ENCODE measurements around the gene LENG1.
"Not testable (repeated sequence)": the region's sequence is repeated elsewhere in the genome, so short reads cannot be mapped to it uniquely, and the experiment has no call there.

LENG1 gene

DNA sequence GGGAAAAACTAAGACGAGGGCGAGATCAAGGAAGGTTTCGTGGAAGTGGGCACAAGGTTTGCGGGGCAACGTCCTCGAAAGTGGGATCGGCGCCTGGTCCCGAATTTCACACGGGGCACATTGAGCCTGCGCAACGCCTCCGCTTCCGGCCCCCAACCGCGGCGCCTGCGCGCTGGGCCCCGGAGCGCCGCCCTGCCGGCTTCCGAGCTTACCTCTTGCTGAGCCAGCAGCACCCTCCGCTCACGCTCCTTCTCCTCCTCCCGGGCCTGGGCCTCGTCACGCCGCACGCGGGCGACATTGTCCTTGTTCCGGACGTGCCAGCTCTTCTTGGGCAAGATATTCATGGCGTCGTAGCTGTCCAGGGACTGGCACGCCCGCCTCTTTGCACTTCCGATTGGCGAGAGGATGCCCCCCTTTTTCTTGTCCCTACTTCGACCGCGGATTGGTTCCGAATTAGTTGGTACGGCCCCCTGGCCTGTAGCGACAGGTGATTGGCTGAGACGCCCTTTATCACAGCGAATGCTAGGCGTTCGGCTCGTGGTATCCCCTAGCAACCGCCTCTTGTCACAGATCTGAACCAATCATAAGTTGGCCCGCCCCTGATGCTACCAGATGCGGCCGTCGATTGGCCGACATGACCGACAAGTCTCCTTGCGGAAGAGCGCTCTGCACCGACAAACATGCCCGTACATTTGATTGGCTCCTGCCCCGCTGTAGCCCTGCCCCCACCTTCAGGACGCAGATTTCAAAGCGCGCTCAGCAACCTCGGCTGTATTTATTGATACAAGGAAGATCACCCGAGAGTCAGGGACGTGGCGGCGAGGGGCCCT lies at the start of gene LENG1:
TSS of gene LENG1 (minus strand) at position 370 of the 830 bp plus-strand sequence. CDS start at position 344, 26 bp downstream.
- peaks cover 14 to 36% of the 10 kb centered on the region in 2 donors for H3K4me1 ChIP-seq (ENCODE audit: control insufficient read depth in 1 of 2, insufficient read depth in 2 of 2, low read length in 2 of 2)
- no peaks in the 10 kb centered on the region for H3K27me3 ChIP-seq (ENCODE audit: low read depth, low read length)
- peak within 1 kb of the TSS; percentile 89 for H3K27ac ChIP-seq (ENCODE audit: low read length)
- peaks cover 16 to 34% of the 10 kb centered on the region in 2 donors for H3K36me3 ChIP-seq (ENCODE audit: control insufficient read depth in 1 of 2, insufficient read depth in 2 of 2, low read length in 2 of 2)
- H3K9me3 ChIP-seq (ENCODE audit: control insufficient read depth in 1 of 2, low read length in 2 of 2): no peaks in the 10 kb centered on the region
- H3K4me3 ChIP-seq (ENCODE audit: low read depth in 1 of 2, low read length in 2 of 2): peak within 1 kb of the TSS; percentile 81 to 92

DNA sequence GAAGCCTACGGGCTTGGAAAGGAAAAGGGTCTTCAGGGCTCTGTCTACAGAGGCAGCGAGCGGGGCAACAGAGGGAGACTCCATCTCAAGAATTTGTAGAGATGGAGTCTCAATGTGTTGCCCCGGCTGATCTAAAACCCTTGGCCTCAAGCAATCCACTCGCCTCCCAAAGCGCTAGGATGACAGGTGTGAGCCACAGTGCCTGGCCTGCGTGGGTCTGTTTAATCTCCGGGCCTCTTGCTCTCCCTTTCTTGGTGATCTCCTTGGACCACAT lies 49.2 kb upstream of the LENG1 start:
- Histone ChIP-seq H3K36me3 (ENCODE audit: control insufficient read depth in 1 of 2, insufficient read depth in 2 of 2, low read length in 2 of 2) (peaks cover 40 to 46% of the 10 kb centered on the region in 2 donors), H3K4me3 (ENCODE audit: low read depth in 1 of 2, low read length in 2 of 2) (peak overlapping the region in 1 of 2 donors; percentile 3), H3K4me1 (ENCODE audit: control insufficient read depth in 1 of 2, insufficient read depth in 2 of 2, low read length in 2 of 2) (peaks cover 17 to 47% of the 10 kb centered on the region in 2 donors)

DNA sequence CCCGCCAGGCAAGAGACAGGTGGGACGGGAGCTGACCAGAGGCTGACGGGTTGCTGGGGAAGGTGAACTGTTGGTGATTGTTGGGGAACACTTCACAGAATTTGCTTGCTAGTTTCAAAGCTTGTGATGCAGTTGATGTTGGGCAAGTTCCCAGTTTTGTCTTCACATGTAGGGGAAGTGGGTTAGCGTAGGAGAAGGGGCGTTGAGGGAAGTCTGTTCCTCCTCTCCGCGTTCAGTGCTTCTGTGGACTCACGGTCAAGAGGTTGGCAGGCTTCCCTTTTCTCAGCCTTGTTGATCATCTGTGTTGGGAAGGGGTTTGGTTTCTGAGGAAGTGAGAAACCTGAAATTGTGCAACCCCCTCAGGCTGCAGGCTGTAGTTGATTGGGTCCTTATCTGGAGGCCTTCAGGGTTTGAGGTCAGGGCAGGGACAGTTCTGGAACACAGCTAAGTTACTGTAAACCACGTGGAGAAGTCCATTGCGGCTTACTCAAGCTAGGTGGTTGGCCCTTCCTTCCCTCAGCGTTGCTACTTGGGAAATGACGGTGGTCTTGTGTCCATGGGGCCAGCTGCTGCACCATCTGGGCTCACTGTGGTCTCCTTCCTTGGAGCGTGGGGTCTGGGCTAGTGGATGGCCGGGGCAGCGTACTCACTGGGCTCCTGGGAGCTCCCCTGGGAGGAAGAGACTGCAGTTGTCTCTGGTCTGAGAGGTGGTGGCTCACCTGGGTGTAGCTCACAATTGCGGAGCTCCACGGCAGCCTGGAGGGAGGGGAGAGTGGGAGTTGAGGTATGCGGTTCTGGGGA lies 48.7 kb upstream of the LENG1 start:
- H3K4me3 ChIP-seq (ENCODE audit: low read depth in 1 of 2, low read length in 2 of 2): peak overlapping the region in 1 of 2 donors; percentile 5
- peak overlapping the region; percentile 80 for H3K27ac ChIP-seq (ENCODE audit: low read length)
- no peaks in the 10 kb centered on the region for H3K9me3 ChIP-seq (ENCODE audit: control insufficient read depth in 1 of 2, low read length in 2 of 2)
- H3K36me3 ChIP-seq (ENCODE audit: control insufficient read depth in 1 of 2, insufficient read depth in 2 of 2, low read length in 2 of 2): peaks cover 42 to 51% of the 10 kb centered on the region in 2 donors
- H3K27me3 ChIP-seq (ENCODE audit: low read depth, low read length): no peaks in the 10 kb centered on the region
- H3K4me1 ChIP-seq (ENCODE audit: control insufficient read depth in 1 of 2, insufficient read depth in 2 of 2, low read length in 2 of 2): peaks cover 18 to 52% of the 10 kb centered on the region in 2 donors

More for the DNA sequence above, 49.2 kb upstream of the LENG1 start:
- H3K9me3 ChIP-seq (ENCODE audit: control insufficient read depth in 1 of 2, low read length in 2 of 2): no peaks in the 10 kb centered on the region
- no peaks in the 10 kb centered on the region for H3K27me3 ChIP-seq (ENCODE audit: low read depth, low read length)
- peak overlapping the region; percentile 73 for H3K27ac ChIP-seq (ENCODE audit: low read length)

DNA sequence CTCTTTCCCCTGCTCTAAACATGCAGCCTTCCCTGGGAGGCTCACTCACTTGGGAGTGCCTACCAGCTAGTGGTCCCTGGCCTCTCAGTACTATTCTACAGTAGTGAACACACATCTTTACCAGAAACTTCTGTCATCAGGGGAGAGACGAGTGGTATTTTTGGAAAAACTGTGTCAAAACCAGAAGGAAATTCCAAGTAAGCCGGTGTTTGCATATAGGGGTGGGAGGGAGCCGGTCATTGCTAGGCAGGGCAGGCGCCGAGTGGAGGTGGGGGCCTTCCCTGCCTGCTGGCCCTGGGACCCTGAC lies 48.1 kb upstream of the LENG1 start:
- peak overlapping the region in 1 of 2 donors; percentile 5 for H3K4me3 ChIP-seq (ENCODE audit: low read depth in 1 of 2, low read length in 2 of 2)

DNA sequence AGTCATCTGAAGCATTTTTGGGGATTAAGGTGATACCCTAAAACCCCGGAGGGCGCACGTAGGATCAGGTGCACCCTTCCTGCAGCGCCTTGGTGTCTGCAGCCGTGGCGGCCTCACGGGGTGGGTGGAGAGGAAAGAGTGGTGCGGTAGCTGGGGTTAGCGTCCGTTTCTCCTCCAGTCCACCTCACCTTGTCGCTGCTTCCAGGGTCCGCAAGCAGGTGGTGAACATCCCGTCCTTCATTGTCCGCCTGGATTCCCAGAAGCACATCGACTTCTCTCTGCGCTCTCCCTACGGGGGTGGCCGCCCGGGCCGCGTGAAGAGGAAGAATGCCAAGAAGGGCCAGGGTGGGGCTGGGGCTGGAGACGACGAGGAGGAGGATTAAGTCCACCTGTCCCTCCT lies 47.7 kb upstream of the LENG1 start:
- not testable (repeated sequence) for H3K9me3 ChIP-seq (ENCODE audit: control insufficient read depth in 1 of 2, low read length in 2 of 2); H3K27me3 ChIP-seq (ENCODE audit: low read depth, low read length)
- peaks cover 52 to 61% of the 10 kb centered on the region in 2 donors for H3K36me3 ChIP-seq (ENCODE audit: control insufficient read depth in 1 of 2, insufficient read depth in 2 of 2, low read length in 2 of 2)
- peak overlapping the region in 1 of 2 donors; percentile 28 for H3K4me3 ChIP-seq (ENCODE audit: low read depth in 1 of 2, low read length in 2 of 2)
- H3K4me1 ChIP-seq (ENCODE audit: control insufficient read depth in 1 of 2, insufficient read depth in 2 of 2, low read length in 2 of 2): peaks cover 28 to 62% of the 10 kb centered on the region in 2 donors
- H3K27ac ChIP-seq (ENCODE audit: low read length): peak overlapping the region; percentile 80

More for the DNA sequence above, 48.1 kb upstream of the LENG1 start:
- no peaks in the 10 kb centered on the region for H3K27me3 ChIP-seq (ENCODE audit: low read depth, low read length)
- H3K9me3 ChIP-seq (ENCODE audit: control insufficient read depth in 1 of 2, low read length in 2 of 2): no peaks in the 10 kb centered on the region
- peaks cover 48 to 57% of the 10 kb centered on the region in 2 donors for H3K36me3 ChIP-seq (ENCODE audit: control insufficient read depth in 1 of 2, insufficient read depth in 2 of 2, low read length in 2 of 2)
- H3K4me1 ChIP-seq (ENCODE audit: control insufficient read depth in 1 of 2, insufficient read depth in 2 of 2, low read length in 2 of 2): peaks cover 24 to 58% of the 10 kb centered on the region in 2 donors
- H3K27ac ChIP-seq (ENCODE audit: low read length): peak overlapping the region; percentile 80

DNA sequence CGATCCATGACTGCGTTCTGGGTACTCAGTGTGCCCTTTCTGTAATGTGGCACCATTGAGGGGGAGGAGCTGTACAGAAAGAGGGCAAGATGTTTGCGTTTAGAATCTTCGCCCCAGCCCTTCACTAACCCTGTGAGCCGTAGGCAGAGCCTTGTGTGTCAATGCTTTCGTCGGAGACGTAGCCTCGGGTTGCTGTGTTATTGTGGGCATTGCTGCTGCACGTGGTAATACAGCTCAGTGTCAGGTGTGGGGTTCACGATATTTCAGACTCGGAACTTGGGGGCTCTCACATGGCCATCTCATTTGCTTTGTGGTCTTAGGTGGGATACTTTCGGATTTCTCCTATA lies 47.3 kb upstream of the LENG1 start:
- Histone ChIP-seq H3K4me1 (ENCODE audit: control insufficient read depth in 1 of 2, insufficient read depth in 2 of 2, low read length in 2 of 2) (peaks cover 32 to 66% of the 10 kb centered on the region in 2 donors), H3K4me3 (ENCODE audit: low read depth in 1 of 2, low read length in 2 of 2) (peak overlapping the region in 1 of 2 donors; percentile 28), H3K9me3 (ENCODE audit: control insufficient read depth in 1 of 2, low read length in 2 of 2) (no peaks in the 10 kb centered on the region), H3K27me3 (ENCODE audit: low read depth, low read length) (no peaks in the 10 kb centered on the region), H3K36me3 (ENCODE audit: control insufficient read depth in 1 of 2, insufficient read depth in 2 of 2, low read length in 2 of 2) (peaks cover 55 to 64% of the 10 kb centered on the region in 2 donors), H3K27ac (ENCODE audit: low read length) (peak overlapping the region; percentile 59)

DNA sequence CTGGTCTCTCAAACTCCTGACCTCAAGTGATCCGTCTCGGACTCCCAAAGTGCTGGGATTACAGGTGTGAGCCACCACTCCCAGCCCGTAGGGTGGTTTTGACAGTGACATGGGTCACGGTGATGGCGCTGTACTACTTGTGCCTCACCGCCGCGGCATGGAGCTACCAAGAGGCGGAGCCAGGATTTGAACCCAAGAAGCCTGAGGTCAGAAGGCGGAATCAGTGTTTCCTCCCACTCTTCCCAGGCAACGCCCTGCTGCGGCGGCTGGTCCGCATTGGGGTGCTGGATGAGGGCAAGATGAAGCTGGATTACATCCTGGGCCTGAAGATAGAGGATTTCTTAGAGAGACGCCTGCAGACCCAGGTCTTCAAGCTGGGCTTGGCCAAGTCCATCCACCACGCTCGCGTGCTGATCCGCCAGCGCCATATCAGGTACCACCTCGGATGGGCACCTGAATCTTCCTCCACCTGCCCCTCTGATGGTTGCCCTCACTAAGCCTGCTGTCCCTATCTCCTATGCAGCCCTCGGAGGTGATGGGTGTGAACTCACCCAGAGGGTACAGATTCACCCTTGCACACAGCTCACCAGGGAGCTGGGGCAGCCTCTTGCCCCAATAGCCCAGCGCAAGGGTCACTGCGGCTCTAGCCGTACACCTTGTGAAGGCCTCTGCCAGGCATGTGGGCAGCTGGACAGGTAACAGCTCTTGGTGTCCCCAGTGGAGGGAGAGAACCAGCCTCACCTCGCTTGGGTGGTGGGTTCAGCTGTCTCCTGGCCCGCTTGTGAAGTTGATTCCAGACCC lies 46.7 kb upstream of the LENG1 start:
- Histone ChIP-seq H3K4me1 (ENCODE audit: control insufficient read depth in 1 of 2, insufficient read depth in 2 of 2, low read length in 2 of 2) (peaks cover 35 to 72% of the 10 kb centered on the region in 2 donors), H3K36me3 (ENCODE audit: control insufficient read depth in 1 of 2, insufficient read depth in 2 of 2, low read length in 2 of 2) (peaks cover 61 to 64% of the 10 kb centered on the region in 2 donors)

DNA sequence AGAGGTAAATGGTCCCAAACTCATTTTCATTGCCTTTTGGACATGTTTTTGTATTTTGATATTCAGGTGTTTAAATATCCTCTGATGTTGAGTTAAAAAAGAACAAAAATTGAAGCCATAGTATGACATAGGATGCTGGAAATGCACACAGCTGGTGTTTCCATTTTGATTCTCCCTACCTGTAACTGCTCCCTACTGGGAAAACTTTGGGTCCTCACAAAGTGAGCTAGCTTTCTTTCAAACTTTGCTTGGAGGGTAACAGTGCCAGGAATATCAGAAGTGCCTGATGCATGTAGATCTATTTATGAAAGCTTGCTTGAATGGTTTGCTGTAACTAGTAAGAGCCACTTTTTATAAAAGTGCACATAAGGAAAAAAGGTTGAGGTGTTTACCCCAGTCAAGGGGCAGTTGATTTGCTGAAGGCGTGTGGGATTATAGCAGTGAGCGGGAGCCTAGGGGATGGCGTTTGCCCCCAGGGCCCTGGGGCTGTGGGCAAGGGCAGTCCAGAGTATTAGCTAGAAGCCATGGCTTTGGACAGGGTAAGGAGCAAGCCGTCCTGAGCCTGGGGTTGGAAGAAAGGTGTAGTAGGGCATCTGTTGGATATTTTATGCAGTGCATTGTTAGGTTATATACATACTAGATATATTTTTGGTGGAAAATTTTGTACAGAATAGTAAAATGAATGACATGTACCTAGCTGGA lies 45.4 kb upstream of the LENG1 start:
- Histone ChIP-seq H3K4me1 (ENCODE audit: control insufficient read depth in 1 of 2, insufficient read depth in 2 of 2, low read length in 2 of 2) (peaks cover 31 to 70% of the 10 kb centered on the region in 2 donors), H3K27ac (ENCODE audit: low read length) (no peak overlapping the region), H3K27me3 (ENCODE audit: low read depth, low read length) (no peaks in the 10 kb centered on the region), H3K4me3 (ENCODE audit: low read depth in 1 of 2, low read length in 2 of 2) (no peak overlapping the region), H3K9me3 (ENCODE audit: control insufficient read depth in 1 of 2, low read length in 2 of 2) (no peaks in the 10 kb centered on the region), H3K36me3 (ENCODE audit: control insufficient read depth in 1 of 2, insufficient read depth in 2 of 2, low read length in 2 of 2) (peaks cover 61 to 70% of the 10 kb centered on the region in 2 donors)

More for the DNA sequence above, 46.7 kb upstream of the LENG1 start:
- Histone ChIP-seq H3K27me3 (ENCODE audit: low read depth, low read length) (no peaks in the 10 kb centered on the region), H3K27ac (ENCODE audit: low read length) (peak overlapping the region; percentile 59), H3K9me3 (ENCODE audit: control insufficient read depth in 1 of 2, low read length in 2 of 2) (no peaks in the 10 kb centered on the region), H3K4me3 (ENCODE audit: low read depth in 1 of 2, low read length in 2 of 2) (peak overlapping the region in 1 of 2 donors; percentile 28)

DNA sequence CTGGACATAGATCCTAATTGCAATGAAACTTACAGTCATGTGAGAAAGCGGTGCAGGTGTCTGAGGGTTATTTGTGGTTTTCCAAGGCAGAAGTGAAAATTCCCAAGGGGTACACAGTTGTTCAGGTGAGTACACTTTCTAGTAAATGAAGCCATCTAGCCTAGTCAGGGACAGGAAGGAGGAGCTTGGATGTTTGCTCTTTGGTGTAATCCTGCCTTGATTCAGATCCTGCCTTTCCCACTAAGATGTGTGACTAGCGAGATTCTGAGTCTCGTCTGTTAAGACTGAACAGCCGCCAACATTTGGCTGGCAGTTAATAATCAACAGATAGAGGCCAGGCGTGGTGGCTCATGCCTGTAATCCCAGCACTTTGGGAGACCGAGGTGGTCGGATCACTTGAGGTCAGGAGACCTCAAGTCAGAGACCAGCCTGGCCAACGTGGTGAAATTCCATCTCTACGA lies 43.7 kb upstream of the LENG1 start:
- H3K36me3 ChIP-seq (ENCODE audit: control insufficient read depth in 1 of 2, insufficient read depth in 2 of 2, low read length in 2 of 2): peaks cover 60 to 66% of the 10 kb centered on the region in 2 donors
- H3K4me1 ChIP-seq (ENCODE audit: control insufficient read depth in 1 of 2, insufficient read depth in 2 of 2, low read length in 2 of 2): peaks cover 18 to 55% of the 10 kb centered on the region in 2 donors
- no peaks in the 10 kb centered on the region for H3K9me3 ChIP-seq (ENCODE audit: control insufficient read depth in 1 of 2, low read length in 2 of 2)
- no peaks in the 10 kb centered on the region for H3K27me3 ChIP-seq (ENCODE audit: low read depth, low read length)
- peak overlapping the region; percentile 83 to 92 for H3K4me3 ChIP-seq (ENCODE audit: low read depth in 1 of 2, low read length in 2 of 2)
- H3K27ac ChIP-seq (ENCODE audit: low read length): no peak overlapping the region

DNA sequence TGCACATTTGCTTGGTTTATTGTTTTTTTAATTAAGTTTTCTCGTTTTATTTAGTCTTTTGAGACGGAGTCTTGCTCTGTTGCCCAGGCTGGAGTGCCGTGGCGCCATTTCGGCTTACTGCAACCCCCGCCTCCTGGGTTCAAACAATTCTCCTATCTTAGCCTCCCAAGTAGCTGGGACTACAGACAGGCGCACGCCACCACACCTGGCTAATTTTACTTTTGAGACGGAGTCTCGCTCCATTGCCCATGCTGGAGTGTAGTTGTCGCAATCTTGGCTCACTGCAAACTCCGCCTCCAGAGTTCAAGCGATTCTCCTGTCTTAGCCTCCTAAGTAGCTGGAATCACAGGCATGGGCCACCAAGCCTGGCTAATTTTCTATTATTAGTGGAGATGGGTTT lies 42.5 kb upstream of the LENG1 start:
- Histone ChIP-seq H3K27me3 (ENCODE audit: low read depth, low read length) (no peaks in the 10 kb centered on the region), H3K36me3 (ENCODE audit: control insufficient read depth in 1 of 2, insufficient read depth in 2 of 2, low read length in 2 of 2) (peaks cover 51 to 54% of the 10 kb centered on the region in 2 donors), H3K27ac (ENCODE audit: low read length) (peak overlapping the region; percentile 96), H3K4me1 (ENCODE audit: control insufficient read depth in 1 of 2, insufficient read depth in 2 of 2, low read length in 2 of 2) (peaks cover 18 to 51% of the 10 kb centered on the region in 2 donors), H3K9me3 (ENCODE audit: control insufficient read depth in 1 of 2, low read length in 2 of 2) (no peaks in the 10 kb centered on the region), H3K4me3 (ENCODE audit: low read depth in 1 of 2, low read length in 2 of 2) (peak overlapping the region; percentile 83 to 92)

Data from muscle layer of duodenum (tissue), 2 donors.